SK-N-SH (cell line): Measurements from ENCODE around the gene EEIG1. TPM values are rescaled to one million over a fixed set of nuclear protein-coding genes. Genes with fewer than 3 reads are reported as not detected.
A peak's percentile ranks its signal among the peaks of the same experiment; 100 is the strongest.

Experiments used
- CTCF ChIA-PET: fragments of 300-600, 350-600 bp; formaldehyde crosslinking; extraction: SDS; loops from one replicate; lab custom pipeline; 2021; lab: Yijun Ruan, JAX
- POLR2A ChIA-PET: fragments of 350-600 bp; sonication (Branson Sonifier 250); formaldehyde crosslinking; extraction: SDS; loops from one replicate; lab custom pipeline; 2020; ENCODE audit warnings: antibody characterized with exemption, inconsistent platforms; lab: Yijun Ruan, JAX
- DNase-seq: peaks from one replicate; pipeline ENCODE4 v3.0.0; 2012
- H2AFZ ChIP-seq: fragments of 200-600 bp; sonication (generic); 2 replicates; pipeline ENCODE4 v1.8.1; 2016; ENCODE audit warnings: antibody characterized with exemption, mild to moderate bottlenecking, low read depth
- H3F3A ChIP-seq: fragments of 200-600 bp; sonication (generic); replicated peaks from 2 replicates; pipeline ENCODE3; 2016; ENCODE audit warnings: antibody characterized with exemption, mild to moderate bottlenecking; ENCODE audit not compliant: insufficient read depth
- H3K27ac ChIP-seq, 2 experiments: fragments of 200-500 bp in 1 of 2; fragments of 200-600 bp in 1 of 2; sonication (Bioruptor generic) in 1 of 2; sonication (generic), shearing (Covaris generic) in 1 of 2; 2 replicates each; pipeline versions ENCODE4 v1.5.1 to v1.6.1; 2014 to 2016; ENCODE audit warnings: low read depth in 2 of 2, inconsistent platforms in 1 of 2, low read length in 1 of 2, mild to moderate bottlenecking in 1 of 2, mixed read lengths in 1 of 2
- H3K27me3 ChIP-seq: fragments of 200-600 bp; sonication (generic), shearing (Covaris generic); 2 replicates; pipeline ENCODE4 v1.6.1; 2016; ENCODE audit warnings: mixed run types; ENCODE audit not compliant: insufficient read depth
- H3K36me3 ChIP-seq, 2 experiments: fragments of 200-500 bp in 1 of 2; fragments of 200-600 bp in 1 of 2; sonication (Bioruptor generic) in 1 of 2; sonication (generic) in 1 of 2; replicated peaks in 1 of 2; 2 replicates each; pipeline versions ENCODE3 to v1.5.1; 2014 to 2016; ENCODE audit warnings: low read length in 1 of 2, mild to moderate bottlenecking in 1 of 2; ENCODE audit not compliant: insufficient read depth in 2 of 2, control insufficient read depth in 1 of 2
- H3K4me1 ChIP-seq, 2 experiments: fragments of 200-500 bp in 1 of 2; fragments of 200-600 bp in 1 of 2; sonication (Bioruptor generic) in 1 of 2; sonication (generic), shearing (Covaris generic) in 1 of 2; 2 replicates each; pipeline versions ENCODE4 v1.5.1 to v1.6.1; 2014 to 2016; ENCODE audit warnings: low read depth in 1 of 2, low read length in 1 of 2, mixed run types in 1 of 2; ENCODE audit not compliant: insufficient read depth in 2 of 2, control insufficient read depth in 1 of 2
- H3K4me2 ChIP-seq: fragments of 200-600 bp; sonication (generic), shearing (Covaris generic); 2 replicates; pipeline ENCODE4 v1.6.1; 2017; ENCODE audit warnings: mixed run types
- H3K4me3 ChIP-seq, 2 experiments: fragments of 200-500 bp in 1 of 2; fragments of 200-600 bp in 1 of 2; sonication (Bioruptor generic) in 1 of 2; sonication (generic), shearing (Covaris generic) in 1 of 2; 2 replicates each; pipeline versions ENCODE4 v1.5.1 to v1.8.1; 2014 to 2016; ENCODE audit warnings: low read depth in 2 of 2, inconsistent platforms in 1 of 2, low read length in 1 of 2, mild to moderate bottlenecking in 1 of 2, mixed read lengths in 1 of 2, moderate library complexity in 1 of 2
- H3K79me2 ChIP-seq: fragments of 200-600 bp; sonication (generic); 2 replicates; pipeline ENCODE4 v1.8.1; 2017; ENCODE audit warnings: mild to moderate bottlenecking; ENCODE audit not compliant: insufficient read depth
- H3K9ac ChIP-seq: fragments of 200-600 bp; sonication (generic); 2 replicates; pipeline ENCODE4 v1.6.1; 2017; ENCODE audit warnings: mixed run types
- H3K9me2 ChIP-seq: fragments of 200-600 bp; sonication (generic); 2 replicates; pipeline ENCODE4 v1.6.1; 2017; ENCODE audit warnings: mixed run types
- H3K9me3 ChIP-seq: fragments of 200-600 bp; sonication (generic); 2 replicates; pipeline ENCODE4 v1.6.1; 2017; ENCODE audit warnings: mixed run types, mild to moderate bottlenecking, moderate library complexity
- H4K20me1 ChIP-seq: fragments of 200-600 bp; sonication (generic); 2 replicates; pipeline ENCODE4 v1.6.1; 2017; ENCODE audit warnings: mild to moderate bottlenecking, mixed run types; ENCODE audit not compliant: insufficient read depth
- CHD2 ChIP-seq: fragments of 150-350 bp; IDR thresholded peaks from 2 replicates; pipeline ENCODE4 v1.6.1; 2018; ENCODE audit warnings: low read length; ENCODE audit not compliant: partially characterized antibody
- CTCF ChIP-seq: fragments of 200-600 bp; sonication (generic); IDR thresholded peaks from 2 replicates; pipeline ENCODE4 v1.6.1; 2017; ENCODE audit warnings: antibody characterized with exemption, mild to moderate bottlenecking, moderate library complexity
- EP300 ChIP-seq, 2 experiments: IDR thresholded peaks; 2 replicates each; pipeline versions ENCODE4 v1.4.0 to v1.6.1; 2012; ENCODE audit warnings: borderline replicate concordance in 1 of 2, low read depth in 1 of 2, low read length in 1 of 2
- FOXJ3 ChIP-seq: sonication (generic); formaldehyde crosslinking; IDR thresholded peaks from 2 replicates; pipeline ENCODE4 v1.5.1; 2020; ENCODE audit warnings: mild to moderate bottlenecking, missing genetic modification reagents
- GATA2 ChIP-seq: sonication (generic); formaldehyde crosslinking; IDR thresholded peaks from 2 replicates; pipeline ENCODE4 v1.5.0; 2020; ENCODE audit warnings: mild to moderate bottlenecking, missing genetic modification reagents
- MXI1 ChIP-seq: IDR thresholded peaks from 2 replicates; pipeline ENCODE4 v1.6.1; 2012; ENCODE audit warnings: mild to moderate bottlenecking, low read depth, low read length, improper control_type of control experiment
- NFIC ChIP-seq: IDR thresholded peaks from 2 replicates; pipeline ENCODE4 v1.4.0; 2012; ENCODE audit warnings: borderline replicate concordance
- RCOR1 ChIP-seq: fragments of 150-350 bp; IDR thresholded peaks from 2 replicates; pipeline ENCODE4 v1.6.1; 2017; ENCODE audit warnings: antibody characterized with exemption, low read length
- TCF12 ChIP-seq: IDR thresholded peaks from 2 replicates; pipeline ENCODE4 v1.4.0; 2012
- WGBS: methylation state at CpG from one replicate; pipeline ENCODE4 v1.1.6; 2017; ENCODE audit warnings: low lambda C conversion rate; 5-methylcytosine and 5-hydroxymethylcytosine counted together
- polyA plus RNA-seq, 3 experiments: library from polyadenylated mRNA; depleted of rRNA; stranded (reverse); fragments of >200 nt; gene quantifications; 2 replicates each; pipeline ENCODE4 v1.2.3, GENCODE V29; 2012
- TF ChIP-seq, protein P1 (sequence below): IDR thresholded peaks from 2 replicates; pipeline ENCODE4 v1.4.0; 2012; ENCODE audit warnings: low read depth, borderline replicate concordance

Gene EEIG1
- polyA plus RNA-seq, 1 of the 3 experiments (the other 2 are of a cell fraction): 26.2 TPM

DNA sequence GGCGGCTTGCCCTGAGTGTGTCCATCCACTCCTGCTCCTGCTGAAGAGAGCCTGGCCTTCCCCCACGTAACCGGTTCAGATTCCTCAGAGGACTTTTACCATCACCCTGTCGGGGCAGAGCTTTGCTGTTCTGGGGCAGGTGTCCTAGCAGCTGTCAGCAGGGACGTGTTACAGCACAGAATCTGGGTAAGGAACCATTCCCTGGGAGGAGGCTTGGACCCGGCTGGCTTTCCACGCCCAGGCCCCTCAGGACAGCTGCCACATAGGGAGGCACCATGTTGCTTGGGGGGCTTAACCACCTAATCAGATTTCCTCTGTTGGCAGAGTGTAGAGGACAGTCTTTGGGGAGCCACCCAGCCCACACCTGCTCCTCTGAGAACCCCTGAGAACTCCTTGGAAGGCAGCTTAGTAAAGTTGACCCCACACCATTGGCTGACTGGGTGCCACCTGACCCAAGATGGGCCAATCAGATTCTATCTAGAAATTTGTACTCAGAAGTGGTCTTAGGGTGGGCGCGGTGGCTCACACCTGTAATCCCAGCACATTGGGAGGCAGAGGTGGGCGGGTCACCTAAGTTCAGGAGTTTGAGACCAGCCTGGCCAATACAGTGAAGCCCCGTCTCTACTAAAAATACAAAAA, 23.3 kb upstream of the EEIG1 start:
- TF ChIP-seq, protein P1, sequence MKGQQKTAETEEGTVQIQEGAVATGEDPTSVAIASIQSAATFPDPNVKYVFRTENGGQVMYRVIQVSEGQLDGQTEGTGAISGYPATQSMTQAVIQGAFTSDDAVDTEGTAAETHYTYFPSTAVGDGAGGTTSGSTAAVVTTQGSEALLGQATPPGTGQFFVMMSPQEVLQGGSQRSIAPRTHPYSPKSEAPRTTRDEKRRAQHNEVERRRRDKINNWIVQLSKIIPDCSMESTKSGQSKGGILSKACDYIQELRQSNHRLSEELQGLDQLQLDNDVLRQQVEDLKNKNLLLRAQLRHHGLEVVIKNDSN: peak; percentile 41; the same call in 1 of the 2 replicates
- TF ChIP-seq GATA2: no peak
- TF ChIP-seq, all 33 proteins: peak for 1
- no peaks in the 10 kb centered on the region for H3K27me3 ChIP-seq

GRCh38 chr9:128002959-128003358, 22.2 kb upstream of the EEIG1 start:
- Histone ChIP-seq H3K36me3 (no peaks in the 10 kb centered on the region), H3K4me2 (no peak overlapping the region), H3K27me3 (no peaks in the 10 kb centered on the region), H3K4me3 (no peak overlapping the region), H3K9me3 (no peaks in the 10 kb centered on the region), H3K9me2 (no peaks in the 10 kb centered on the region), H3F3A (peaks cover 18% of the 10 kb centered on the region), H3K9ac (no peak overlapping the region), H2AFZ (no peak overlapping the region), H3K79me2 (no peaks in the 10 kb centered on the region), H3K4me1 (peaks cover 17 to 37% of the 10 kb centered on the region in 2 experiments), H4K20me1 (no peaks in the 10 kb centered on the region), H3K27ac (no peak overlapping the region)
- peak; percentile 45 for DNase-seq
- TF ChIP-seq EP300 (IDR thresholded peaks at IDR 0.05; ENCODE audit: borderline replicate concordance in 1 of 2, low read depth in 1 of 2, low read length in 1 of 2): peak in 1 of 2 experiments; percentile 74; a peak in 2 of 4 replicates
- TF ChIP-seq TCF12: peak; percentile 31; the same call in 1 of the 2 replicates
- peak; percentile 79 for TF ChIP-seq RCOR1
- peak; percentile 33; the same call in 1 of the 2 replicates for TF ChIP-seq MXI1
- no peak for TF ChIP-seq CTCF
- TF ChIP-seq CHD2: peak; percentile 61
- no peak for TF ChIP-seq NFIC
- TF ChIP-seq FOXJ3 (CRISPR knock-in tag): peak; percentile 46; the same call in 1 of the 2 replicates
- ChIA-PET POLR2A (interaction anchor here (1.3 kb wide), 1 partner anchor 22 kb away, joined by 4 read pairs; the partner anchor contains the start of gene EEIG1), CTCF (interaction anchor here (1.1 to 3.1 kb wide), 5 partner anchors 11 to 60 kb away, joined by 3 to 19 read pairs (median 3); partner anchors contain the start of gene EEIG1)
- WGBS: 76% methylated on average over 5 of the region's 5 CpGs

More for the DNA sequence above, 23.3 kb upstream of the EEIG1 start:
- no peak overlapping the region for H2AFZ ChIP-seq
- no peaks in the 10 kb centered on the region for H3K79me2 ChIP-seq
- H3K9me2 ChIP-seq: no peaks in the 10 kb centered on the region
- H3K4me1 ChIP-seq: peaks cover 17 to 37% of the 10 kb centered on the region in 2 experiments
- POLR2A ChIA-PET: interaction anchor here (0.8 kb wide), 1 partner anchor 74 kb away, joined by 3 read pairs; the partner anchor contains the start of gene PIP5KL1
- H4K20me1 ChIP-seq: no peaks in the 10 kb centered on the region
- no peaks in the 10 kb centered on the region for H3K9me3 ChIP-seq
- no peak overlapping the region; a peak in 1 of 4 replicates for H3K27ac ChIP-seq
- CTCF ChIA-PET: interaction anchor here (1.2 to 3.1 kb wide), 5 partner anchors 24 to 61 kb away, joined by 3 to 19 read pairs (median 9); partner anchors contain the start of gene EEIG1
- H3K36me3 ChIP-seq: no peaks in the 10 kb centered on the region
- H3F3A ChIP-seq: peaks cover 18% of the 10 kb centered on the region
- H3K9ac ChIP-seq: no peak overlapping the region
- DNase-seq: no peak
- no peak overlapping the region for H3K4me3 ChIP-seq
- WGBS: 96% methylated on average over 7 of the region's 11 CpGs
- H3K4me2 ChIP-seq: no peak overlapping the region
